GM06990 (cell line): ENCODE results near the gene STIMATE.

Experiments used
- DNase-seq: peaks from one replicate; pipeline ENCODE4 v3.0.0-alpha.2; 2011; ENCODE audit not compliant: insufficient read length; ENCODE audit errors: extremely low read depth
- H3K27me3 ChIP-seq: replicated peaks from 2 replicates; pipeline ENCODE4 v1.6.0; 2011; ENCODE audit warnings: low read length; ENCODE audit not compliant: control insufficient read depth, insufficient read depth
- H3K36me3 ChIP-seq: 2 replicates; pipeline ENCODE4 v1.5.1; 2011; ENCODE audit warnings: low read length; ENCODE audit not compliant: control insufficient read depth, insufficient read depth
- H3K4me3 ChIP-seq: replicated peaks from 2 replicates; pipeline ENCODE4 v1.5.1; 2011; ENCODE audit warnings: low read depth, mild to moderate bottlenecking, control low read depth, low read length
- TF ChIP-seq, protein P1 (sequence below): IDR thresholded peaks from 2 replicates; pipeline ENCODE4 v1.5.1; 2011; ENCODE audit warnings: low read length, control low read depth, mild to moderate bottlenecking, inconsistent platforms; ENCODE audit not compliant: insufficient read depth, poor library complexity, severe bottlenecking

STIMATE gene

DNA sequence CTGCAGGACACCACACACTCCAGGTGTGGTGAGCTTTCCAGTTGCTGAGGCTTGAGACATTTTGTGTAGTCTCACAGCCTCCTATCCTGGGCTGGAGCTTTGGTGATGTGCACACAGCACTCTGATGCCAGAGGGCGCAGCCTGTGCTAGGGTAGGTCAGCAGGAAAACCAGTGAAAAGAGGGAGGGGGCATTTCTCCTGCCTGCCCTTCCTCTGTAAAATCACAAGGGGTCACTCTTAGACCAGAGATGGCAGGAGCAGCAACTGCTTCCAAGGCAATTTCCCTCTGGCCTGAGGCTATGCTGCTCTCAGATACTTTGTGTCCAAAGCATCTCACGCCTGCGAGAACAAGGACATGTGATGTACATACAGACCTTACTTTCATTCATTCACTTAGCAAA, 46.0 kb downstream of the STIMATE start:
- no peak for DNase-seq
- H3K36me3 ChIP-seq = peaks cover 10% of the 10 kb centered on the region
- TF ChIP-seq, protein P1, sequence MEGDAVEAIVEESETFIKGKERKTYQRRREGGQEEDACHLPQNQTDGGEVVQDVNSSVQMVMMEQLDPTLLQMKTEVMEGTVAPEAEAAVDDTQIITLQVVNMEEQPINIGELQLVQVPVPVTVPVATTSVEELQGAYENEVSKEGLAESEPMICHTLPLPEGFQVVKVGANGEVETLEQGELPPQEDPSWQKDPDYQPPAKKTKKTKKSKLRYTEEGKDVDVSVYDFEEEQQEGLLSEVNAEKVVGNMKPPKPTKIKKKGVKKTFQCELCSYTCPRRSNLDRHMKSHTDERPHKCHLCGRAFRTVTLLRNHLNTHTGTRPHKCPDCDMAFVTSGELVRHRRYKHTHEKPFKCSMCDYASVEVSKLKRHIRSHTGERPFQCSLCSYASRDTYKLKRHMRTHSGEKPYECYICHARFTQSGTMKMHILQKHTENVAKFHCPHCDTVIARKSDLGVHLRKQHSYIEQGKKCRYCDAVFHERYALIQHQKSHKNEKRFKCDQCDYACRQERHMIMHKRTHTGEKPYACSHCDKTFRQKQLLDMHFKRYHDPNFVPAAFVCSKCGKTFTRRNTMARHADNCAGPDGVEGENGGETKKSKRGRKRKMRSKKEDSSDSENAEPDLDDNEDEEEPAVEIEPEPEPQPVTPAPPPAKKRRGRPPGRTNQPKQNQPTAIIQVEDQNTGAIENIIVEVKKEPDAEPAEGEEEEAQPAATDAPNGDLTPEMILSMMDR = peak; percentile 60
- H3K4me3 ChIP-seq = no peak overlapping the region
- H3K27me3 ChIP-seq = no peaks in the 10 kb centered on the region

DNA sequence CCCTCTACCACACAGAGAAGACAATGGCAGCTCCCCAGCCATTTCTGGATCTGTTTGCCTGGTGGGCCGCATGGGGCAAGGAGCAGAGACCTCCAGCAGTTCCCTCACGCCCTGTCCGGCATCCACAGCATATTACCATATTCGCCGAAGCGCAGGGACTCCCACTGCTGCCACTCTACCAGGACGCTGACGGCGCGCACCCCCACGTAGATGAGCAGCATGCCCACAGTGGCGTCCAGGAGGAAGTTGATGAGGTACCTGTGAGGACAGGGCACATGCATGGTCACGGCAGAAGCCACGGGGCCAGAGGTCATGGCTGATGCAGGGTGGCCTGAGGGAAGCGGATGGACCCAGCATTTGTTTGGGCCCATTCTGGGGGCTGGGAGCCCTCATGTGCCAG, 47.7 kb downstream of the STIMATE start:
- H3K27me3 ChIP-seq = no peaks in the 10 kb centered on the region
- no peak for DNase-seq
- no peak overlapping the region for H3K4me3 ChIP-seq
- TF ChIP-seq, protein P1 = no peak
- H3K36me3 ChIP-seq = peaks cover 11% of the 10 kb centered on the region

DNA sequence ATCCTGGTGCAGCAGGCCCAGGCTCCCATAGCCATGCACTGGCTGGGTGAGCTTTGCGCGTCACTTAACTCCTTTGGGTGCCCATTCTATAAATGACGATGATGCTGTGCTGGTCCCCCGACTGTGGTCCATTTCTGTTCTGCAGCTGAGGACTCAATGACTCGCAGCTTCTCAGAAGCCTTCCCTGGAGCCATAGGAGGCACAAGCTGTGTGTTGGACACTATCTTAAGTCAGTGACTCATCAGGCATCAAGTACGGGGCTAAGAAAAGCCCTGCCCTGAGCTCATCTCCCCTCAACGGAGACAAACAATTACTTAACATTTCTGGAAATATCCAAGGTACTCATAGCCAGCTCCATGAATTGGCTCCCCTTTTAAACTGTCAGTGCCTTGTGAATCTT, 48.7 kb downstream of the STIMATE start:
- no peak for DNase-seq
- no peaks in the 10 kb centered on the region for H3K27me3 ChIP-seq
- H3K4me3 ChIP-seq = no peak overlapping the region
- peaks cover 11% of the 10 kb centered on the region for H3K36me3 ChIP-seq
- TF ChIP-seq, protein P1 = no peak

DNA sequence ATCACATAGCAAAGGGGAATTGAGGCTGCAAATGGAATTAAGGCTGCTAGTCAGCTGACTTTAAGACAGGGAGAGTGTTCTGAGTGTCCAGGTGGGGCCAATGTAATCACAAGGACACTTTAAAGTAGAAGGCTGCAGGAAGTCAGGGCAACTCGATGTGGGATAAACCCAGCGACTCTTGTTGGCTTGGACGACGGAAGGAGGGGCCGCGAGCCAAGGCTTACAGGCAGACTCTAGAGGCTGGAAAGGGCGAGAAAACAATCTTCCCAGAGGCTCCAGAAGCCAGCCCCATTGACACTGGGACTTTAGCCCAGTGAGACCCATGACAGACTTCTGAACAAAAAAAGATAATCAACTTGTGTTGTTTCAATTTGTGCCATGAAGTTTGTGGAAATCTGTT, 49.6 kb downstream of the STIMATE start:
- Histone ChIP-seq H3K36me3 (peaks cover 11% of the 10 kb centered on the region), H3K27me3 (no peaks in the 10 kb centered on the region), H3K4me3 (no peak overlapping the region)
- TF ChIP-seq, protein P1 = no peak
- no peak for DNase-seq

DNA sequence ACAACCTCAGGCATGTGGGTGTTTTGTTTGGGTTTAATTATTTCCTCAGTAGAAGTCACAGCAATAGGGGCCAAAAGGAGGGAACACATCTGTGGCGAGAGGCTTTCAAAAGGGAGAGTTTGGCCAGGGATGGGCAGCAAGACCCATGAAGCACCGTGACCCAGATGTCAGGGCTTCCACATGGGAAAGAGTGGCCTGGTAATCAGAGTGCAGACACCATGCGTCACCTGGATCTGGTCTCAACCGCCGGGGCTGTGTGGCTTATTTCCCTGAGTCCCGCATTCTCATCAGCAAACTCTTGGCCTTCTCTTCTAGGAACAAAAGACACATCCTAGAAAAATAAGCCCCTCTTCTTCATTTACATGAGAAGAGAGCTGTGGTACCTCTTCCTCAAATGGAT, 50.1 kb downstream of the STIMATE start:
- peaks cover 16% of the 10 kb centered on the region for H3K36me3 ChIP-seq
- TF ChIP-seq, protein P1 = no peak
- no peak for DNase-seq

DNA sequence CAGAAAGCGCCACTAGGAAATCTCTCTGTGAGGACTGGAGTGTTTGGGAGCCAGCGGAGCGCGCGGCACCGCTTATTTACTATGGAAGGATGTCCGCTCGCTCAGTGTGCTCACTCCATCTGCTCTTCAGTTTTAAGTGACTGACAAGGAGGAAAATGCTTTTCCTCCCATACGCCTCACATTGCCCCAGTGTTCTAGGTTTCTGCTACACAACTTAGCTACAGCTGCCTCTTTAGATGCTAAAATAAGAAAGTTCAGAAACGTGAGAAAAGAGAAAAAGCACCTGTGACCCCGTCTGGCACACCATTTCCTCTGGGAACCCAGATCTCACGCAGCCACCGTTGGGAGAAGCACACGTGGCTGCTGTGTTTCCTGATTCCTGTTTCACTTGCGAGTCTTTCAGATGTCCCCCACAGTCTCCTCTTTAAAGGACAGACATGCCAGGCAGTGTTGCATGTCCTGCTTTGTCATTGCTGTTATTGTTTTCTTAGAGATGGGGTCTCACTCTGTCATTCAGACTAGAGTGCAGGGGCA, 50.8 kb downstream of the STIMATE start:
- TF ChIP-seq, protein P1 = no peak
- peaks cover 15% of the 10 kb centered on the region for H3K36me3 ChIP-seq
- DNase-seq = no peak

More for the DNA sequence above, 50.1 kb downstream of the STIMATE start:
- H3K4me3 ChIP-seq = no peak overlapping the region
- H3K27me3 ChIP-seq = no peaks in the 10 kb centered on the region

More for the DNA sequence above, 50.8 kb downstream of the STIMATE start:
- H3K27me3 ChIP-seq = no peaks in the 10 kb centered on the region
- H3K4me3 ChIP-seq = no peak overlapping the region
